Raji (cell line): Measurements from ENCODE around the gene GNB3.

Experiments
- POLR2A ChIP-seq: IDR thresholded peaks from 2 replicates; pipeline ENCODE4 v1.6.1; 2011; ENCODE audit warnings: low read depth, low read length, control low read depth; ENCODE audit not compliant: insufficient read depth

GNB3 gene

DNA sequence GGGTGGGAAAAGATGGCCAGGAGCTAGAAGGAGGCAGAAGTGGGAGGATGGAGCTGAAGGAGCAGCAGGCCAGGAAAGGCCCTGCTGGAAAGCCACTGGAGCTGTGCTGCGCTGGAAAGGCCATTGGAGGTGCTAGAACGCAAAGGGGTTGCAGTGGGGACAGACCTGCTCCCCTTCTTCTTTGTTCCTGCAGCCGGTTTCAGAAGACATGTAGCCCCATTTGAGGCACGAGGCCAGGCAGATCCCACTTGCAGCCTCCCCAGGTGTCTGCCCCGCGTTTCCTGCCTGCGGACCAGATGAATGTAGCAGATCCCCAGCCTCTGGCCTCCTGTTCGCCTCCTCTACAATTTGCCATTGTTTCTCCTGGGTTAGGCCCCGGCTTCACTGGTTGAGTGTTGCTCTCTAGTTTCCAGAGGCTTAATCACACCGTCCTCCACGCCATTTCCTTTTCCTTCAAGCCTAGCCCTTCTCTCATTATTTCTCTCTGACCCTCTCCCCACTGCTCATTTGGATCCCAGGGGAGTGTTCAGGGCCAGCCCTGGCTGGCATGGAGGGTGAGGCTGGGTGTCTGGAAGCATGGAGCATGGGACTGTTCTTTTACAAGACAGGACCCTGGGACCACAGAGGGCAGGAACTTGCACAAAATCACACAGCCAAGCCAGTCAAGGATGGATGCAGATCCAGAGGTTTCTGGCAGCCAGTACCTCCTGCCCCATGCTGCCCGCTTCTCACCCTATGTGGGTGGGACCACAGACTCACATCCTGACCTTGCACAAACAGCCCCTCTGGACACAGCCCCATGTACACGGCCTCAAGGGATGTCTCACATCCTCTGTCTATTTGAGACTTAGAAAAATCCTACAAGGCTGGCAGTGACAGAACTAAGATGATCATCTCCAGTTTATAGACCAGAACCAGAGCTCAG, 21.4 kb upstream of the GNB3 start:
- TF ChIP-seq POLR2A: no peak

DNA sequence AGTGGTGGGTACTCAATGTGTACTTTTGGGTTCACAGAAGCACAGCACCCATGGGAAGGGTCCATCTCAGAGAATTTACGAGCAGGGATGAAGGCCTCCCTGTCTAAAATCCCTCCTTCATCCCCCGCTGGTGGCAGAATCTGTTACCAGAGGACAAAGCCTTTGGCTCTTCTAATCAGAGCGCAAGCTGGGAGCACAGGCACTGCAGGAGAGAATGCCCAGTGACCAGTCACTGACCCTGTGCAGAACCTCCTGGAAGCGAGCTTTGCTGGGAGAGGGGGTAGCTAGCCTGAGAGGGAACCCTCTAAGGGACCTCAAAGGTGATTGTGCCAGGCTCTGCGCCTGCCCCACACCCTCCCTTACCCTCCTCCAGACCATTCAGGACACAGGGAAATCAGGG, 20.6 kb upstream of the GNB3 start:
- no peak for TF ChIP-seq POLR2A

DNA sequence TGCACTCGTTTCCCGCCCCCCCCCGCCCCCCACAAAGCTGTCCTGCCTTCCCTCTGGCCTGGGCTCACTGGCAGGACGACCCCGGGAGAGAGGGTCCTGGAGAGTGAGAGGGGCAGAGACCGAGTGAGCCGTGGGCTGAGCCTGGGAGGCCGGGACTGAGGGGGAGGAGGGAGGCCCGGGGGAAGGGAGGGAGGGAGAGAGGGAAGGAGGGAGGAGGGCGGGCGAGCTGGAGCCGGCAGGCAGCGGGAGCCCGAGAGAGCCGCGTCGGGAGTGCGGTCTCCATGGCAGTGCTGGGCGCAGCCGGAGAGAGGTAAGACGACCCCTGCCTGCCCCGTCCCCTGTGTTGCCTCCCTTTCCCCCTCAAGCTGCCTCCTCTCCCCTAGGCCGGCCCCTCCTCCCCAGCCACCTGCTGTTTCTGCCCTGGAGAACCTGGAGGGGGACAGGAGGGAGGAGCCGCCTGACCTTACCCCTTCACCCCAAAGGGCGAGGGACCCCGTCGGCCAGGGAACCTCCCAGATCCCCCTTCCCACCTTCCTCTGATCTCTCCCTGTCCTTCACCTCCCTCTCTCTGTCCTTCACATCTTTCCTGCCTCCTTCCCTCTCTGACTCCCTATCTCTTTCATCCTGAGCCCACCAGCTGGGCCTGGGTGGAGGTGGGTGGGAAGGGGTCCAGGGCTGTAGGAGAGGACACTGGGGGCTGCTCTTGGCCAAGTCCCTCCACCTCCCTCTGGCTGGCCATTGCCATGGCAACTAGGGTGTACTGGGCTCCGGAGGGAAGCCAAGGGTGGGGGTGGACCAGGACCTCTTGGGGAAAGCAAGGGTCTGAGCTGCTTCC, 18.9 kb upstream of the GNB3 start, which contains the start of gene GPR162:
TSS of gene GPR162 (plus strand) at position 231 of the 835 bp plus-strand sequence. CDS start 2,078 bp downstream, outside the sequence.
- no peak for TF ChIP-seq POLR2A

DNA sequence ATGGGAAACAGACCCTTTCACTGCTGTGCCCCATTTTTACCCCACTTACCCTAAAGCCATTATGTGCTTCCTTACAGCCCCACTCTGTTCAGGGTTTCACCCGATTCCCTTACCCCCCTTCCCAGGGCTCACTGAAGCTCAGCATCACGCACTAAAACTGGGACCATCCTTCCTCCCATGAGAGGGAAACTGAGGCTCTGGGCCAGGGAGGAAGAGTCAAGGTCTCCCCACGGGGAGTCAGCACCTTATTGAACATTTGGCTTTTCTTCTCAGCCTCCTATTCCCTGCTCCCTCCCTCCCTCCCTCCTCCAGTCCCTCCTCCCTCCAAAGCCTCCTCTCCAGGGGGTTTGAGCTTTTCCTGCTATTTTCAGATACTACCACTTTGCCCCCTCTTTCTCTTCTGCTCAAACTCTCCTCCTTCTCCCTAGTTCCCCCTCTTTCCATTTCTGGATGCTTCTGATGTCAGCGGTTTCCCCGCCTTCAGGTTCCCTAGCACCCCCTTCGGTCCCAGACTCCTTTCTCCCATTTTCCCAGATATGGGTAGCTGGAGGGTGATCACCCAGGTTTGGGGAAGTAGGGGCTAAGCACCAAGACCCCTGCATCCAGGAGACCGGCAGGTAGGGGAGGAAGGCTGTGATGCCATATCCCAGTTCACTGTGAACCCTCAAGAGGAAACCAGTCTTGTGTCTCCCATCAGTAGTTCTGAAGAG, 18.1 kb upstream of the GNB3 start:
- no peak for TF ChIP-seq POLR2A

DNA sequence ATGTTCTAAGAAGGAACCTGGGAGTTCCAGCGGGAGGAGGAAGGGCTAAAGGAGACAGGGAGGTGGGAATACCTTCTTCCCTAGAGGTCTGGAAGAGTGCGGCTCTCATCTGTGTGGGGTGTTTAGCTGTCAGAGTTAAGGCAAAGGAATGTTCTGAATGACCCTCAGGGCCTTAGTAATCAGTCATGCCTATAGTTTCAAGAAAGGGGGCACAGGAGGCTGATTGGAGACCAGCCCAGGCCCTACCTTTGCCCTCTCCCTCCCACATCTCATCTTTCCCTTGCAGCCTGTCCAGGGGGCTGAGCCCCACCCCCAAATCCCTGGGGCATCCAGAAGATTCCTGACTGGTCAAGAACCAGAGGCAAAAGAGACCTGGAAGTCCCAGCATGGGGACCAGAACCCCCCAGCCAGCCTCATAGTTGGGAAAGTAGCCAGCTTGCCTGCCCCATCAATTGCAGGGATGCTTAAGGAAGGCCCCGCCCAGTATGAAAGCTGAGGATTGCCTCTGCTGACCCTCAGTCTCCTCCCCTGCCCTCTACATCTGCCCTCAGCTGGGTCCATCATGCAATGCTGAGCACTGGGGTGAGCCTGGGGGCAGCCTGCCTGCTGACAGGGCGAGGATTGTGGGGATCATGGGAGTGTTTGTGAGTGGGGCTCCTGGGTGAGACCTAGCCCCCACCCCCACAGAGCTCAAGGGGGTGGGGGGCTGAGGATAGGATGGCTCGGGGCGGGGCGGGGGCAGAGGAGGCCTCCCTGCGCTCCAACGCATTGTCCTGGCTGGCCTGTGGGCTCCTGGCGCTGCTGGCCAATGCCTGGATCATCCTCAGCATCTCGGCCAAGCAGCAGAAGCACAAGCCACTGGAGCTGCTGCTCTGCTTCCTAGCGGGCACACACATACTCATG, 17.3 kb upstream of the GNB3 start:
- no peak for TF ChIP-seq POLR2A

DNA sequence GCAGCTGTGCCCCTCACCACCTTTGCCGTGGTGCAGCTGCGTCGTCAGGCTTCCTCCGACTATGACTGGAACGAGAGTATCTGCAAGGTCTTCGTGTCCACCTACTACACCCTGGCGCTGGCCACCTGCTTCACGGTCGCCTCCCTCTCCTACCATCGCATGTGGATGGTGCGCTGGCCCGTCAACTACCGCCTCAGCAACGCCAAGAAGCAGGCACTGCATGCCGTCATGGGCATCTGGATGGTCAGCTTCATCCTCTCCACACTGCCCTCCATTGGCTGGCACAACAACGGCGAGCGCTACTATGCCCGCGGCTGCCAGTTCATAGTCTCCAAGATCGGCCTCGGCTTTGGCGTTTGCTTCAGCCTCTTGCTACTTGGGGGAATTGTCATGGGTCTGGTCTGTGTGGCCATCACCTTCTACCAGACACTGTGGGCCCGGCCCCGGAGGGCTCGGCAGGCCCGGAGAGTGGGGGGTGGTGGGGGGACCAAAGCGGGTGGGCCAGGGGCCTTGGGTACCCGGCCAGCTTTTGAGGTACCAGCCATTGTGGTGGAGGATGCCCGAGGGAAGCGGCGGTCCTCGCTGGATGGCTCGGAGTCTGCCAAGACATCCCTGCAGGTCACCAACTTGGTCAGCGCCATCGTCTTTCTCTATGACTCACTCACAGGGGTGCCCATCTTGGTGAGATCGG, 16.5 kb upstream of the GNB3 start:
- no peak for TF ChIP-seq POLR2A

DNA sequence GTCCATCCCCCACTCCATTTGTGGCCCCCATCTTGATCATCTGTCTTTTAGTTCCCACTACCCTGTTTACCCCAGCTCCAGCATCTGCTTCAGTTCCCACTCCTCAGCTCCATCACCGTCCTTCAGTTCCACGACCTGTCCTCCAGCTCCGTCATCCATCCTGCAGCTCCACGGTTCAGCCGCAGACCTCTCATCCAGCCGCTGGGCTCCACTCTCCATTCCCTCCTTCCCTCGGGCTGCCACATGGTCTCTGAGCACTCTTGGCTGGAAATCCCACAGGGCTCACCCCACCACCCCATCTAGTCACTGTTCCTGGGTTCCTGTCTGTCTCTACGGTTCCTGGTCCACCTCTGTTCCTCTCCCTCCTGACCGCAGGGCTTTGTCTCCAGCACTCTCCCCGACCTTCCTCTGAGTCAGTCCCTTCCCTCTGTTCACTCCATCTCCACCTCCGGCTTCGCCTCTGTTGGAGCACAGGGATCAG, 15.8 kb upstream of the GNB3 start:
- TF ChIP-seq POLR2A: no peak

DNA sequence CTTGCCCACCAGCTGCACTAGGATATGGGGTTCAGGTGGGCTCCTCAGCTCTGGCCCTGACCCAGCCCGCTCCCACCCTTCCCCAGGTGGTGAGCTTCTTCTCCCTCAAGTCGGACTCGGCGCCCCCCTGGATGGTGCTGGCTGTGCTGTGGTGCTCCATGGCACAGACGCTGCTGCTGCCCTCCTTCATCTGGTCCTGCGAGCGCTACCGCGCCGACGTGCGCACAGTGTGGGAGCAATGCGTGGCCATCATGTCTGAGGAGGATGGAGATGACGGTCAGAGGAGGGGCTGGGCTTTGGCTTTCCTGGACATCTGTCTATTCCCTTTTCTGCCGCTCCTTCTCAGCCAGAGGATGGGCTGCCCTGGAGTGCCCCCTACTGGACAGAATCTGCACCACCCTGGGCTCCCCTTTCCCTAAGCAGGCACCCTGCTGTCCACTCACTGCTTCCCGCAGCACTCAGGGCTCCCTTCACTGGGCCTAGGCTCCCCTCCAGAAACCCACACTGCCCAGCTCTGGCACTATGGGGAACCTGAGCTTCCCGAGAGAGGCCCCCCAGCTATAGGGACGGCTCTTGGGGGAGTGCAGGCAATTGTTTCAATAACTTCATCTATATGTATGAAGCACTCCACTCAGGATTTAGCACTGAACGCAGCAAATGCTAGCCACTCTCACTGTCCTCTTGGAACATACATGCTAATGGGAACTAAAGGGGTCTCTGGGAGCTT, 15.2 kb upstream of the GNB3 start:
- no peak for TF ChIP-seq POLR2A

DNA sequence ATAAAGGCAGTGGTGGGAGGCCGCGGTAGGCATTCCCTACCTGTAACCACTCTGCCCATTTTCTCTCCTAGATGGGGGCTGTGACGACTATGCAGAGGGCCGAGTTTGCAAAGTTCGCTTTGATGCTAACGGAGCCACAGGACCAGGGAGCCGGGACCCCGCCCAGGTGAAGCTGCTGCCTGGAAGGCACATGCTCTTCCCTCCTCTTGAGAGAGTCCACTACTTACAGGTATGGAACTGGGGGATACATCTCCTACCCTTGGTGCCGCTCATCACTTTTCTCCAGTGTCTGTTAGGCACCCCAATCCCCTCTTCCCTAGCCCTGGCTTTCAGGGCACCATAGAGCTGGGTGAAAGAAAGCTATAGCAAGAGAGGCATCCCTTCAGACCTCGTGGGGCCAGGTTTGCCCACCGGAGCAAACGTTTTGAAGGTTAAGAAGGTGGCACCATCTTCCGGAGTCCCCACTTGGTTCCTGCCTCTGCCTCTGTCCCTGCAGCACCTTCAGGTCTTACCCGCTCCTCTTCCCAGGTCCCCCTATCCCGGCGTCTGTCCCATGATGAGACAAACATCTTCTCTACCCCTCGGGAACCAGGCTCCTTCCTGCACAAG, 14.5 kb upstream of the GNB3 start:
- no peak for TF ChIP-seq POLR2A

DNA sequence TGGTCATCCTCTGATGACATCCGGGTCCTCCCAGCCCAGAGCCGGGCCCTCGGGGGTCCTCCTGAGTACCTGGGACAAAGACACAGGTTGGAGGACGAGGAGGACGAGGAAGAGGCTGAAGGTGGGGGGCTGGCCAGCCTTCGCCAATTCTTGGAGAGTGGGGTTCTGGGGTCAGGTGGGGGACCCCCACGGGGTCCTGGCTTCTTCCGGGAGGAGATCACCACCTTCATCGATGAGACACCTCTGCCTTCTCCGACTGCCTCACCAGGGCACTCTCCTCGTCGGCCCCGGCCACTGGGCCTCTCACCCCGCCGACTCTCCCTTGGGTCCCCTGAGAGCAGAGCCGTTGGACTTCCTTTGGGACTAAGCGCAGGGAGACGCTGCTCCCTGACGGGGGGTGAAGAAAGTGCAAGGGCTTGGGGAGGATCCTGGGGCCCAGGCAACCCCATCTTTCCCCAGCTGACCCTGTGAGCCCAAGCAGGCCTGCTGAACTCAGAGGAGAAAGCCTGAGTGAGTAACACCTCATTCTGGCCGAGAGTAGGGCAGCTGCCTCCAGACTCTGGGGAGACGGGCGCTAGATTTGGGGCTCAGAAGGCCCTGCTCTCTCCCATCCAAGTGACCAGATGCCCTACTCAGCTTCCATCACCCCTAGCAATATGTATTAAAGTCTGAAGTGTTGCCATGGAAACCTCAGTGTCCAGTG, 13.8 kb upstream of the GNB3 start:
- no peak for TF ChIP-seq POLR2A

DNA sequence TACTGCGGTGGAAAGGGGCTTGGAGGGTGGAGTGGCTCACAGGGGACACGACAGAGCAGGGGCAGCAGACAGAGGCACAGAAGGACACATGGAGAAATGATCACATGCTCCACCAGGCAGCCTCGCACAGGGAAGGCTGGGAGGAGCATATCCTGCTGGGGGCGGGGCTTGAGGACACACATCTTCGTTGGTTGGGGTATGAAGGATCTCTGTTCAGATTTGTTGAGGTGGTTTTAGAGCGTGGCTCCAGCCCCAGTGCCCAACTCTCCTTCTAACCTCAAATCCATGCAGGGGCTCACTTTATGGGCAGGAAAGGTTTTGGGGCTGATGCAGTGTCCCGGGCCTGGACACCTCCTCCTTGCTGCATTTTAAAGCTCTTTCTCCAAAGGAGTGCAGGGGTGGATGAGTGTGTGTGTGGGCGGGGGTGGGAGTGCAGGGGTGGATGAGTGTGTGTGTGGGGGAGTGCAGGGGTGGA, 13.3 kb upstream of the GNB3 start:
- no peak for TF ChIP-seq POLR2A
